GM12801 (cell line): ENCODE measurements around the gene SMS.

ENCODE experiments used
- CTCF ChIP-seq: IDR thresholded peaks from one replicate; pipeline ENCODE4 v1.5.1; 2011; ENCODE audit warnings: control low read depth; ENCODE audit not compliant: insufficient read length; ENCODE audit errors: extremely low read depth

Gene SMS

DNA sequence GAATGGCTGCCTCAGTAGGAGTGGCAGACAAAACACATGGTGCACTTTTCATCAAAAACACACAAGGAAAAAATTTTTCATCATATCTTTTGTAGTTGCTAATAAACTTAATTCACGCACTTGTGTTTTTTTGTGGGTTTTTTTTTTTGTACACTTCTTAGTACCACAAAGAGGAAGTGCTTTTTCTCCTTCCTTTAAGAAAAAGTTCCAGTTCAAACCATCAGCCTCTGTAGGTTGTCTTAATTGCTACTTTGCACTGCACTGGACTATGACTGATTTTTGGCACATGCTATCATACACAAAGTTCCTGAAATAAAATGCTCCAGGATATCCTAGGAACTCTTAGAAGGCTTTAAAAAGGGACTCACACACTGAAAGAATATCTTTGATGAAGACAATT lies 91.6 kb downstream of the SMS start, which contains the start of gene PHEX:
PHEX (plus strand) TSS at position 242 of the 400 bp plus-strand sequence. CDS start 681 bp downstream, outside the sequence.
- no peak for TF ChIP-seq CTCF

GRCh38 chrX:22032506-22032905 lies 92.0 kb downstream of the SMS start:
- no peak for TF ChIP-seq CTCF

- TF ChIP-seq CTCF, result no peak
Measured at GRCh38 chrX:22033818-22034217, 93.3 kb downstream of the SMS start.

GRCh38 chrX:22035236-22035635 lies 94.7 kb downstream of the SMS start:
- TF ChIP-seq CTCF, result no peak

- no peak for TF ChIP-seq CTCF
Measured at GRCh38 chrX:22037225-22037624, 96.7 kb downstream of the SMS start.

GRCh38 chrX:22037911-22038537 lies 97.5 kb downstream of the SMS start:
- TF ChIP-seq CTCF, result no peak

DNA sequence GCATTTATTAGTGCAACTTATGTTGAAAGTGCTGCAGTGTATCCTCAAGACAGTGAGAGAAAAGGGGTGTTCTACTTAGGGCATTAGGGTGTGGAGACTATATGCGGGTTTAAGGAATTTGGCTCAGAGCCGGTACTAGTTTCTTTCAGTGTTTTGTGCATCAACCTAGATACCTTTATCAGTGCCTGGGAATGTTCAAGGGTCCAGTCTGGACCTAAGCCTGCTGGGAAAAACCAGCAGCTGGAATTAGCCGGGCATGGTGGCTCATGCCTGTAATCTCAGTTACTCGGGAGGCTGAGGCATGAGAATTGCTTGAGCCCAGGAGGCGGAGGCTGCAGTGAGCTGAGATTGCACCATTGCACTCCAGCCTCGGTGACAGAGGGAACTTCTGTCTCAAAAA lies 99.0 kb downstream of the SMS start:
- TF ChIP-seq CTCF, result no peak
